Measurements from ENCODE around the gene KLF3.

KLF3 gene

DNA sequence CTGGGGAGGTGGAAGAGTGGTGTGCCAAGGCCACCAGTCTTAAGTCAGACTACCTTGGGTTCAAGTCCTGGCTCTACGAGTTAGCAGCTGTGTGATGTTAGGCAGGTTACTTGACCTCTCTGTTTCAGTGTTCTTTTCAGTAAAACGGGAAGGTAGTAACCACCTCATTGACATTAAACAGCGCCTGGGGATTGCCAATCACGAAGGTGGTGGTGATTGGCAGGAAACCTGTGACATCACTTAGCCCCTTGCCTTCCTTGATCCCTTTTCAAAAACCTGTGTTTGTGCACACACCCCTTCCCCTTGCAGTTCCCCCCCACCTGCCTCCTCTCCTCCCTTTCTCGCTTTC lies 7.6 kb downstream of the KLF3 start:
- no peak for DNase-seq (ENCODE audit: low read depth, low spot score)
- ChIA-PET POLR2A (interaction anchor here (1.1 kb wide), 1 partner anchor 59 kb away, joined by 4 read pairs; no protein-coding TSS in a partner anchor), CTCF (interaction anchor here (0.9 to 2.2 kb wide), 3 partner anchors 492 to 609 kb away, joined by 3 to 10 read pairs (median 6); no protein-coding TSS in a partner anchor)
- no peak for TF ChIP-seq CTCF (IDR thresholded peaks at IDR 0.05; ENCODE audit: insufficient read depth, low read length, missing control alignments)
- no peak overlapping the region for H3K4me3 ChIP-seq (ENCODE audit: low read depth, low read length)

GRCh38 chr4:38672074-38672396 lies 8.0 kb downstream of the KLF3 start:
- CTCF ChIA-PET = interaction anchor here (0.8 to 2.2 kb wide), 4 partner anchors 15 to 609 kb away, joined by 3 to 10 read pairs (median 5); no protein-coding TSS in a partner anchor
- DNase-seq (ENCODE audit: low read depth, low spot score) = no peak
- POLR2A ChIA-PET = interaction anchor here (1.1 kb wide), 1 partner anchor 59 kb away, joined by 4 read pairs; no protein-coding TSS in a partner anchor
- no peak overlapping the region for H3K4me3 ChIP-seq (ENCODE audit: low read depth, low read length)
- no peak for TF ChIP-seq CTCF (IDR thresholded peaks at IDR 0.05; ENCODE audit: insufficient read depth, low read length, missing control alignments)

GRCh38 chr4:38672397-38673129 lies 8.6 kb downstream of the KLF3 start:
- no peak overlapping the region for H3K4me3 ChIP-seq (ENCODE audit: low read depth, low read length)

GRCh38 chr4:38673130-38673978 lies 9.4 kb downstream of the KLF3 start:
- POLR2A ChIA-PET = no interaction called here
- DNase-seq (ENCODE audit: low read depth, low spot score) = no peak
- TF ChIP-seq CTCF (IDR thresholded peaks at IDR 0.05; ENCODE audit: insufficient read depth, low read length, missing control alignments) = no peak
- H3K4me3 ChIP-seq (ENCODE audit: low read depth, low read length) = no peak overlapping the region
- CTCF ChIA-PET = interaction anchor here (1.1 to 6.0 kb wide), 8 partner anchors 14 to 611 kb away, joined by 3 to 65 read pairs (median 13); no protein-coding TSS in a partner anchor

More at GRCh38 chr4:38672397-38673129, 8.6 kb downstream of the KLF3 start:
- CTCF ChIA-PET = interaction anchor here (0.5 to 1.5 kb wide), 5 partner anchors 15 to 620 kb away, joined by 3 to 10 read pairs (median 3); no protein-coding TSS in a partner anchor
- POLR2A ChIA-PET = interaction anchor here (1.1 kb wide), 1 partner anchor 58 kb away, joined by 4 read pairs; no protein-coding TSS in a partner anchor
- DNase-seq (ENCODE audit: low read depth, low spot score) = no peak
- TF ChIP-seq CTCF (IDR thresholded peaks at IDR 0.05; ENCODE audit: insufficient read depth, low read length, missing control alignments) = no peak

GRCh38 chr4:38674258-38675144 lies 10.5 kb downstream of the KLF3 start:
- ChIA-PET POLR2A (interaction anchor here (1.0 kb wide), 1 partner anchor 13 kb away, joined by 6 read pairs; no protein-coding TSS in a partner anchor), CTCF (interaction anchor here (0.7 to 6.0 kb wide), 27 partner anchors 8 to 617 kb away, joined by 3 to 65 read pairs (median 5); no protein-coding TSS in a partner anchor)
- TF ChIP-seq CTCF (IDR thresholded peaks at IDR 0.05; ENCODE audit: insufficient read depth, low read length, missing control alignments) = no peak
- DNase-seq (ENCODE audit: low read depth, low spot score) = no peak
- no peak overlapping the region for H3K4me3 ChIP-seq (ENCODE audit: low read depth, low read length)
